Measurements from ENCODE around the gene KATNAL1. TPM values are rescaled to one million over a fixed set of nuclear protein-coding genes. Genes with fewer than 3 reads are reported as not detected.

The KATNAL1 gene
- total RNA-seq, 4 donors from 2014 or later = 22.2 to 41.4 (median 28.4) TPM

DNA sequence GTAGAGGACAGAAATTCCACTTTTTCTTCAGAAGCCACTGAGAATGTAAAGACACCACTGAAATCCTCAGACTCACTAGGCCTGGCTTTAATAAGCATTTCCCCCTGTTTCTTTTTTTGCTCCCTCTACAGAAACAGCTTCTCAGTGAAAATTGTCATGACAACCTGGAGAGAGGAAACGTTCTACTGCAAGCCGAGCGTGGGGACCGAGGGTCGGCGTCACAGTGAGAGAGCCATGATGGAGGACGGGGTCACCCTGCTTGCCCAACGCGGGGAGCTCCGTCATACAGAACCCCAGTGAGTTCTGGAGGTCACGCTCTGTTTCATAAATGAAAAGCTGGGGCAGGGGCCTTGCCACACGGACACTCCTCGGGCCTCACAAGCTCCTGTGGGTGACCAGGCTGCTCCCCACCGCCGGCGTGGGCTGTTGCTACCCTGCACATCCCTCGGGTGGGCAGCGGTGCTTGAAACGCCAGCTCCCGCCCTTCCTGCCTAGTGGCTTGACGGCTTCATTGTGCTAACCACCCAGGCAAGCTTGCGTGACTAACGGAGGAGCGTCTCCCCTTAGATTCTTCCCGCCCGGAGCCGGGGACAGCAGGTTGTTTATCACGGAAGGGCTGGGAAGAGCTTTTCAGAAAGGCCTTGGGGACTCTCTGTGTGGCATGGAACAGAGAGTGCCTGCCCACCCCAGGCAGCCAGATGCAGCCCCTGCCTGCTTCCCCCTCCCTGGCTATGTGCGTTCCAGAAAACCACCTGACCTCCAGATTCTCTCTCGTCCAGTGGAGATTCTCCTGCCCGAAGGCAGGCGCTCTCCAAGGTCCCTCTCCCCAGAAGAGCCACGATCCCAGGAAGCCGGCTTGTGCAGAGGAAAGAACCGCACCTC is 153.6 kb downstream of the KATNAL1 start:
- TF ChIP-seq, protein P1, sequence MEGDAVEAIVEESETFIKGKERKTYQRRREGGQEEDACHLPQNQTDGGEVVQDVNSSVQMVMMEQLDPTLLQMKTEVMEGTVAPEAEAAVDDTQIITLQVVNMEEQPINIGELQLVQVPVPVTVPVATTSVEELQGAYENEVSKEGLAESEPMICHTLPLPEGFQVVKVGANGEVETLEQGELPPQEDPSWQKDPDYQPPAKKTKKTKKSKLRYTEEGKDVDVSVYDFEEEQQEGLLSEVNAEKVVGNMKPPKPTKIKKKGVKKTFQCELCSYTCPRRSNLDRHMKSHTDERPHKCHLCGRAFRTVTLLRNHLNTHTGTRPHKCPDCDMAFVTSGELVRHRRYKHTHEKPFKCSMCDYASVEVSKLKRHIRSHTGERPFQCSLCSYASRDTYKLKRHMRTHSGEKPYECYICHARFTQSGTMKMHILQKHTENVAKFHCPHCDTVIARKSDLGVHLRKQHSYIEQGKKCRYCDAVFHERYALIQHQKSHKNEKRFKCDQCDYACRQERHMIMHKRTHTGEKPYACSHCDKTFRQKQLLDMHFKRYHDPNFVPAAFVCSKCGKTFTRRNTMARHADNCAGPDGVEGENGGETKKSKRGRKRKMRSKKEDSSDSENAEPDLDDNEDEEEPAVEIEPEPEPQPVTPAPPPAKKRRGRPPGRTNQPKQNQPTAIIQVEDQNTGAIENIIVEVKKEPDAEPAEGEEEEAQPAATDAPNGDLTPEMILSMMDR (IDR thresholded peaks at IDR 0.05; ENCODE audit: low read depth) = no peak

Small RNA genes within 50 kb of the gene (small RNA-seq; reads per million reads assigned to genes)
- gene RNU6-64P = not detected

Other genes with a start within 250 kb of the KATNAL1 start
- under 1 TPM in 2 of 4 donors, not detected in 2; 0.66 to 0.75 TPM for gene UBE2L5, start 114.9 kb upstream of the KATNAL1 start, total RNA-seq
- gene HMGB1, start 158.4 kb upstream of the KATNAL1 start, total RNA-seq = 100 to 1,000 TPM; 194 to 234 (median 222) TPM

Measured in subcutaneous adipose tissue (tissue), 4 donors.